ENCODE measurements around the gene CLK2. TPM values are rescaled to one million over a fixed set of nuclear protein-coding genes. Genes with fewer than 3 reads are reported as not detected.

The CLK2 gene
- total RNA-seq, 2 donors from 2014 or later: 36.6 to 40.7 TPM

DNA sequence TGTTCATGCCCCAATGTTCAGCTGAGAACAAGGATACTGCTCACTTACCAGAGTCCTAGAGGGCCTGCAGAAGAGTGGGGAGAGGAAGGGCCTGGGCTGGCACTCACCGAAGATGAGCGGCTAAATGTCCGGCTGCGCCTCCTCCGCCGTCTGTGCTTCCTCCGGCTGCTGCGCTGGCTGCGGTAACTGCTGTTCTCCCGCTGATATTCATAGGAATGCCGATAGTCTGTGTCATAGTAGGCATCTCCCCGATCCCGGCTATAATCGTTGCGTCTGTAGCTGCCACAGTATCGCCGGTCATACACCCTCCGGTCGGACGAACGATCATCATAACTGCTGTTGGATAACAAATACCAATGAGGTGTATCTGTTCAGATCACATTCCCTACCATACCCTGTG, 3.9 kb downstream of the CLK2 start:
- no peak overlapping the region for H3K4me3 ChIP-seq
- no peak for TF ChIP-seq POLR2A (IDR thresholded peaks at IDR 0.05)
- TF ChIP-seq, protein P1, sequence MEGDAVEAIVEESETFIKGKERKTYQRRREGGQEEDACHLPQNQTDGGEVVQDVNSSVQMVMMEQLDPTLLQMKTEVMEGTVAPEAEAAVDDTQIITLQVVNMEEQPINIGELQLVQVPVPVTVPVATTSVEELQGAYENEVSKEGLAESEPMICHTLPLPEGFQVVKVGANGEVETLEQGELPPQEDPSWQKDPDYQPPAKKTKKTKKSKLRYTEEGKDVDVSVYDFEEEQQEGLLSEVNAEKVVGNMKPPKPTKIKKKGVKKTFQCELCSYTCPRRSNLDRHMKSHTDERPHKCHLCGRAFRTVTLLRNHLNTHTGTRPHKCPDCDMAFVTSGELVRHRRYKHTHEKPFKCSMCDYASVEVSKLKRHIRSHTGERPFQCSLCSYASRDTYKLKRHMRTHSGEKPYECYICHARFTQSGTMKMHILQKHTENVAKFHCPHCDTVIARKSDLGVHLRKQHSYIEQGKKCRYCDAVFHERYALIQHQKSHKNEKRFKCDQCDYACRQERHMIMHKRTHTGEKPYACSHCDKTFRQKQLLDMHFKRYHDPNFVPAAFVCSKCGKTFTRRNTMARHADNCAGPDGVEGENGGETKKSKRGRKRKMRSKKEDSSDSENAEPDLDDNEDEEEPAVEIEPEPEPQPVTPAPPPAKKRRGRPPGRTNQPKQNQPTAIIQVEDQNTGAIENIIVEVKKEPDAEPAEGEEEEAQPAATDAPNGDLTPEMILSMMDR (IDR thresholded peaks at IDR 0.05): no peak
- ATAC-seq: no peak
- intact Hi-C loops (cut with DNase I): no loop called here
- no peak overlapping the region for H3K27ac ChIP-seq
- H3K9me3 ChIP-seq: no peaks in the 10 kb centered on the region
- no peak for DNase-seq
- H3K4me1 ChIP-seq: peaks cover 23% of the 10 kb centered on the region
- H3K27me3 ChIP-seq: no peaks in the 10 kb centered on the region
- peaks cover 13 to 47% of the 10 kb centered on the region in 2 donors for H3K36me3 ChIP-seq (replicated peaks in 1 of 2; ENCODE audit: insufficient read depth in 1 of 2, low read depth in 2 of 2)
- WGBS, 2 donors: 91 to 92% methylated on average over 20 to 21 of the region's 21 CpGs

DNA sequence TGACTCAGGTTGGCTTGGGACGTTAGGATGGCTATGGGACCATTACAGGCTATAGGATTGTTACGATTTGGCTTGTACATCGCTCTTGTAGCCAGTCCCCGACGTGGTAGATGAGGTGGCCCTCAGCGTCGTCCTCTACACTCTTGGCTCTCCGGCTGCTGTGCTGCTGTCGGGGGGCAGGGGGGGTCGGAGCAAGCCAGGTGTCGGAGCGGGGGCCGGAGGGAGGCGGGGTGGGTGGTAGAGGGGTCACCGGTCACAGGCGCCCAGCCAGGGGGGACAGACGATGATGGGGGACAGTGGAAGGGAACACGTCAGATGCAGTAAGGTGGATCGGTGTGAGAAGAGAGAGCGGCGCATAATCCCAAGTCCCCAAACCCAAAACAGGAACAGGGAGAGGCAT, 4.7 kb downstream of the CLK2 start:
- DNase-seq: no peak

DNA sequence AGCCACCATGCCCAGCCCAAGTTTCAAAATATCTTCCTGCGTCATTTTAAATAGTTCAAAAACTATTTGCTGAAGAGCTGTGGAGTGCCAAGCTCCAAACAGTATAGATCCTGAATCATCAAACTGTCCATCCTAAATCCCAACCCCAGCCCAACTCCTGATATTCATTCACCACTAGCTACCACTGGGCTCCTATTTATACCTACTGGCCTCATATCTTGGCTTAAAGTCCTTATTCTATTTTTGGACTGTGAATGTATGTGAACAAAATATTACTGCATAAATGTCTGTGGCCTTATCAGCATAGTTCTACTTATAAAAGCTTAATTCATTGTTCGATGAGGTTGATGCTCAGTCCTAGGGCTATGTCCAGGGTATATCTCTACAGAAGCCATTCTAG, 5.9 kb downstream of the CLK2 start:
- Histone ChIP-seq H3K9me3 (no peaks in the 10 kb centered on the region), H3K36me3 (replicated peaks in 1 of 2; ENCODE audit: insufficient read depth in 1 of 2, low read depth in 2 of 2) (peaks cover 13 to 50% of the 10 kb centered on the region in 2 donors), H3K27me3 (no peaks in the 10 kb centered on the region), H3K4me1 (peaks cover 24% of the 10 kb centered on the region), H3K4me3 (no peak overlapping the region), H3K27ac (no peak overlapping the region)
- WGBS, 2 donors: 94 to 100% methylated on average over 2 of the region's 2 CpGs
- no peak for TF ChIP-seq POLR2A (IDR thresholded peaks at IDR 0.05)
- TF ChIP-seq, protein P1 (IDR thresholded peaks at IDR 0.05): no peak
- ATAC-seq (no peak), DNase-seq (no peak)
- intact Hi-C loops (cut with DNase I): no loop called here

More for the DNA sequence above, 4.7 kb downstream of the CLK2 start:
- 89 to 92% methylated on average over 19 to 21 of the region's 21 CpGs for WGBS, 2 donors
- ATAC-seq: no peak
- Histone ChIP-seq H3K4me1 (peaks cover 19% of the 10 kb centered on the region), H3K4me3 (no peak overlapping the region), H3K27me3 (no peaks in the 10 kb centered on the region), H3K9me3 (no peaks in the 10 kb centered on the region), H3K36me3 (replicated peaks in 1 of 2; ENCODE audit: insufficient read depth in 1 of 2, low read depth in 2 of 2) (peaks cover 13 to 50% of the 10 kb centered on the region in 2 donors), H3K27ac (no peak overlapping the region)
- intact Hi-C loops (cut with DNase I): no loop called here
- TF ChIP-seq POLR2A (IDR thresholded peaks at IDR 0.05): no peak
- TF ChIP-seq, protein P1 (IDR thresholded peaks at IDR 0.05): no peak

DNA sequence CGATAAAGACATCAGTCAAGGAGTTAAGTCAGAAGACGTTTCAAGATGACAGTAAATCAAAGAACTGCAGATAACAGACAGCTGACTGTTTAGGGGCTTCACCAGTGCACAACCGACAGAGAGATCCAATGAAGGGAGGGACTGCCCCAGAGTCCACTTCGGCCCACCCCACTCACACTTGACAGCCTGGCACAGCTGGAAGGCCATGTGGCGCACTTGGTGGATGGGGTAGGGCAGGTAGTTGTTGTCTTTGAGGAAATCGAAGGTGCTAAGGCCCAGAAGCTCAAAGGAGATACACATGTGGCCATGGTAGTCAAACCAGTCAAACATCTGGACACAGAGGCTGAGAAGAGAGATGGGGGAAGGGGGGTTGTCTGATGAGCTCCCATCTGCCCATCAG, 6.8 kb downstream of the CLK2 start:
- DNase-seq (no peak), ATAC-seq (no peak)
- no peak for TF ChIP-seq POLR2A (IDR thresholded peaks at IDR 0.05)
- TF ChIP-seq, protein P1 (IDR thresholded peaks at IDR 0.05): no peak
- WGBS, 2 donors: 62 to 82% methylated on average over 6 of the region's 6 CpGs
- H3K9me3 ChIP-seq: no peaks in the 10 kb centered on the region
- peaks cover 17% of the 10 kb centered on the region for H3K4me1 ChIP-seq
- no peak overlapping the region for H3K27ac ChIP-seq
- no peak overlapping the region for H3K4me3 ChIP-seq
- no peaks in the 10 kb centered on the region for H3K27me3 ChIP-seq
- peaks cover 13 to 50% of the 10 kb centered on the region in 2 donors for H3K36me3 ChIP-seq (replicated peaks in 1 of 2; ENCODE audit: insufficient read depth in 1 of 2, low read depth in 2 of 2)
- intact Hi-C loops (cut with DNase I): no loop called here

DNA sequence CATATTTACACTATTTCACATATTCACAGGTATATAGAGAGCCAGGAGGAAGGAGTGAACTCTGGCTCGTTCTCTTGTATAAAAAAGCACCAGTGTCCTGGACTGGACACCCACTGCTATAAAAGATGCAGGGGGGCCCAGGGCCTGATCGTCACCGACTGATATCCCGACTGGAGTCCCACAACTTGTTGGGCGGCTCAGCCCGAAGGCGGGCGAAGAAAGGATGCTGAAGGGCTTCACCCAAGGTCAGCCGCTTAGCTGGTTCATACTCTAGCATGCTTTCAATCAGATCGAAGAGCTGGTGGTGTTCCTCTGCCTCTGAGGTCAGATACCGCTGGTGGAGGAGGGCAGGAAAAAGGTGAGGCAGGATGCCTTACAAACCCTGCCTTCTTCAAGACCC, 10.2 kb downstream of the CLK2 start:
- WGBS, 2 donors: 78 to 81% methylated on average over 10 to 11 of the region's 11 CpGs
- H3K9me3 ChIP-seq: no peaks in the 10 kb centered on the region
- H3K4me3 ChIP-seq: no peak overlapping the region
- H3K27me3 ChIP-seq: no peaks in the 10 kb centered on the region
- H3K4me1 ChIP-seq: peaks cover 24% of the 10 kb centered on the region
- intact Hi-C loops (cut with DNase I): no loop called here
- H3K27ac ChIP-seq: peak overlapping the region in 1 of 4 donors; percentile 80
- DNase-seq: no peak
- ATAC-seq: no peak
- H3K36me3 ChIP-seq (replicated peaks in 1 of 2; ENCODE audit: insufficient read depth in 1 of 2, low read depth in 2 of 2): peaks cover 3 to 28% of the 10 kb centered on the region in 2 donors
- no peak for TF ChIP-seq POLR2A (IDR thresholded peaks at IDR 0.05)
- TF ChIP-seq, protein P1 (IDR thresholded peaks at IDR 0.05): no peak

Data from body of pancreas (tissue), 4 donors.